BJ (cell line): ENCODE measurements around the gene SPARC. TPM values are rescaled to one million over a fixed set of nuclear protein-coding genes. Genes with fewer than 3 reads are reported as not detected.

ENCODE experiments used
- CTCF ChIA-PET: fragments of 350-600 bp; formaldehyde crosslinking; extraction: SDS; loops from one replicate; lab custom pipeline; 2021; ENCODE audit warnings: antibody characterized with exemption, inconsistent platforms; lab: Yijun Ruan, JAX
- POLR2A ChIA-PET: fragments of 300-600 bp; sonication (Branson Sonifier 250); formaldehyde crosslinking; extraction: SDS; loops from one replicate; lab custom pipeline; 2021; ENCODE audit warnings: antibody characterized with exemption; lab: Charles Lee
- DNase-seq: peaks from one replicate; pipeline ENCODE4 v3.0.0-alpha.2; 2011; ENCODE audit warnings: low read depth
- H3K27me3 ChIP-seq: 2 replicates; pipeline ENCODE4 v1.6.0; 2011; ENCODE audit warnings: low read length; ENCODE audit not compliant: control insufficient read depth, insufficient read depth
- H3K36me3 ChIP-seq: 2 replicates; pipeline ENCODE4 v1.5.1; 2011; ENCODE audit warnings: low read length; ENCODE audit not compliant: control insufficient read depth, insufficient read depth
- H3K4me3 ChIP-seq: 2 replicates; pipeline ENCODE4 v1.5.1; 2011; ENCODE audit warnings: low read depth, mild to moderate bottlenecking, control low read depth, low read length
- CTCF ChIP-seq: IDR thresholded peaks from 2 replicates; pipeline ENCODE4 v1.5.1; 2011; ENCODE audit warnings: low read depth, mild to moderate bottlenecking, control low read depth, inconsistent platforms, low read length, moderate library complexity; ENCODE audit not compliant: insufficient read depth
- polyA plus RNA-seq: library from polyadenylated mRNA; depleted of rRNA; stranded (reverse); fragments of >200 nt; gene quantifications from 2 replicates; pipeline ENCODE4 v1.2.3, GENCODE V29; 2011

The SPARC gene
- polyA plus RNA-seq, 1 experiment: 17,277 TPM

GRCh38 chr5:151643388-151643787 is 43.3 kb downstream of the SPARC start:
- H3K27me3 ChIP-seq: peaks cover 12% of the 10 kb centered on the region
- no peak for DNase-seq
- no peak for TF ChIP-seq CTCF
- CTCF ChIA-PET: interaction anchor here (1.8 kb wide), 1 partner anchor 9 kb away, joined by 6 read pairs; no protein-coding TSS in a partner anchor
- H3K36me3 ChIP-seq: no peaks in the 10 kb centered on the region
- POLR2A ChIA-PET: no interaction called here
- H3K4me3 ChIP-seq: no peak overlapping the region

GRCh38 chr5:151642472-151643140 is 44.1 kb downstream of the SPARC start:
- no peak for TF ChIP-seq CTCF
- H3K36me3 ChIP-seq: no peaks in the 10 kb centered on the region
- CTCF ChIA-PET: interaction anchor here (1.8 kb wide), 1 partner anchor 10 kb away, joined by 6 read pairs; no protein-coding TSS in a partner anchor
- H3K4me3 ChIP-seq: no peak overlapping the region
- DNase-seq: no peak
- peaks cover 14% of the 10 kb centered on the region for H3K27me3 ChIP-seq
- POLR2A ChIA-PET: no interaction called here

- POLR2A ChIA-PET: no interaction called here
- CTCF ChIA-PET: interaction anchor here (1.3 kb wide), 2 partner anchors 14 to 191 kb away, joined by 4 read pairs; partner anchors contain the start of gene SLC36A1
- Histone ChIP-seq H3K27me3 (peaks cover 8% of the 10 kb centered on the region), H3K36me3 (no peaks in the 10 kb centered on the region), H3K4me3 (no peak overlapping the region)
- DNase-seq: no peak
- TF ChIP-seq CTCF: no peak
Observed at GRCh38 chr5:151638619-151639018, 48.1 kb downstream of the SPARC start.

- no peak for DNase-seq
- no peak overlapping the region for H3K4me3 ChIP-seq
- peaks cover 8% of the 10 kb centered on the region for H3K27me3 ChIP-seq
- TF ChIP-seq CTCF: no peak
- POLR2A ChIA-PET: no interaction called here
- CTCF ChIA-PET: interaction anchor here (0.8 to 1.3 kb wide), 3 partner anchors 9 to 190 kb away, joined by 3 to 4 read pairs (median 4); partner anchors contain the start of gene SLC36A1
- H3K36me3 ChIP-seq: no peaks in the 10 kb centered on the region
Observed at GRCh38 chr5:151637676-151638075, 49.0 kb downstream of the SPARC start.

- TF ChIP-seq CTCF: no peak
- Histone ChIP-seq H3K36me3 (no peaks in the 10 kb centered on the region), H3K27me3 (peaks cover 1% of the 10 kb centered on the region), H3K4me3 (no peak overlapping the region)
- CTCF ChIA-PET: interaction anchor here (2.3 kb wide), 1 partner anchor 18 kb away, joined by 6 read pairs; no protein-coding TSS in a partner anchor
- DNase-seq: no peak
- POLR2A ChIA-PET: no interaction called here
Observed at GRCh38 chr5:151633892-151634291, 52.8 kb downstream of the SPARC start.
